Measurements from ENCODE around the gene RAPGEF5. TPM values are rescaled to one million over a fixed set of nuclear protein-coding genes. Genes with fewer than 3 reads are reported as not detected.
A peak's percentile ranks its signal among the peaks of the same experiment; 100 is the strongest.

Gene RAPGEF5
- total RNA-seq, 1 experiment from 2014 or later = 5.6 TPM

GRCh38 chr7:22355620-22356009, 1.3 kb downstream of the RAPGEF5 start:
- BruUV-seq (replicated peaks) = no TSS peak
- H3K79me2 ChIP-seq (ENCODE audit: low read length) = peaks cover 45% of the 10 kb centered on the region
- H2AFZ ChIP-seq (ENCODE audit: low read length) = peak overlapping the region; percentile 71; the same call in 1 of the 2 replicates
- peaks cover 38% of the 10 kb centered on the region for H3K4me1 ChIP-seq (ENCODE audit: insufficient read depth, low read length)
- H3K4me3 ChIP-seq (ENCODE audit: low read length) = peak overlapping the region; percentile 74
- H3K9me2 ChIP-seq (replicated peaks; ENCODE audit: low read length) = no peaks in the 10 kb centered on the region
- no peaks in the 10 kb centered on the region for H3K36me3 ChIP-seq (ENCODE audit: low read depth, low read length)
- no peaks in the 10 kb centered on the region for H3F3A ChIP-seq (ENCODE audit: low read length, unreplicated experiment)
- no peak for ATAC-seq
- H3K4me2 ChIP-seq (ENCODE audit: low read length) = peak overlapping the region; percentile 96
- TF ChIP-seq CTCF (conservative IDR thresholded peaks at IDR 0.05; ENCODE audit: low read depth, low read length) (no peak), EZH2phosphoT487 (IDR thresholded peaks at IDR 0.05; ENCODE audit: borderline replicate concordance, low read length) (no peak), EZH2 (IDR thresholded peaks at IDR 0.05; ENCODE audit: low read length, unreplicated experiment) (no peak)
- 0 out of 2 replicates have a peak overlapping the region, but pooled peaks have one; percentile 24 for H3K9ac ChIP-seq (ENCODE audit: low read length)
- no peaks in the 10 kb centered on the region for H3K9me3 ChIP-seq (ENCODE audit: low read length)
- H4K20me1 ChIP-seq (ENCODE audit: low read length) = peaks cover 7% of the 10 kb centered on the region; the same call in 1 of the 2 replicates
- intact Hi-C loops (cut with micrococcal nuclease) = loop anchor here (2.0 kb wide), 2 partner anchors 45 to 87 kb away; no protein-coding TSS in a partner anchor
- DNase-seq = no peak
- ChIA-PET POLR2A (ENCODE audit: unreplicated experiment) (interaction anchor here (0.8 kb wide), 1 partner anchor 21 kb away, joined by 3 read pairs; no protein-coding TSS in a partner anchor), CTCF (no interaction called here)
- H3K27me3 ChIP-seq (ENCODE audit: low read length) = no peaks in the 10 kb centered on the region
- H3K27ac ChIP-seq (ENCODE audit: low read length) = no peak overlapping the region

- no peak for TF ChIP-seq CTCF (conservative IDR thresholded peaks at IDR 0.05; ENCODE audit: low read depth, low read length)
- TF ChIP-seq EZH2phosphoT487 (IDR thresholded peaks at IDR 0.05; ENCODE audit: borderline replicate concordance, low read length) = no peak
- Histone ChIP-seq H3K9ac (ENCODE audit: low read length) (no peak overlapping the region), H2AFZ (ENCODE audit: low read length) (no peak overlapping the region), H3K4me2 (ENCODE audit: low read length) (no peak overlapping the region), H3F3A (ENCODE audit: low read length, unreplicated experiment) (no peaks in the 10 kb centered on the region), H4K20me1 (ENCODE audit: low read length) (peaks cover 7% of the 10 kb centered on the region; the same call in 1 of the 2 replicates), H3K9me3 (ENCODE audit: low read length) (no peaks in the 10 kb centered on the region), H3K36me3 (ENCODE audit: low read depth, low read length) (no peaks in the 10 kb centered on the region), H3K79me2 (ENCODE audit: low read length) (peaks cover 55% of the 10 kb centered on the region), H3K27ac (ENCODE audit: low read length) (no peak overlapping the region), H3K4me3 (ENCODE audit: low read length) (no peak overlapping the region), H3K4me1 (ENCODE audit: insufficient read depth, low read length) (peaks cover 45% of the 10 kb centered on the region), H3K27me3 (ENCODE audit: low read length) (no peaks in the 10 kb centered on the region), H3K9me2 (replicated peaks; ENCODE audit: low read length) (no peaks in the 10 kb centered on the region)
- ATAC-seq = no peak
- ChIA-PET POLR2A (ENCODE audit: unreplicated experiment) (no interaction called here), CTCF (no interaction called here)
- DNase-seq = no peak
- intact Hi-C loops (cut with micrococcal nuclease) = loop anchor here (5.0 kb wide), 1 partner anchor 242 kb away; no protein-coding TSS in a partner anchor
- BruUV-seq (replicated peaks) = no TSS peak
Measured at GRCh38 chr7:22354462-22354861, 2.5 kb downstream of the RAPGEF5 start.

- no peak overlapping the region for H3K27ac ChIP-seq (ENCODE audit: low read length)
- intact Hi-C loops (cut with micrococcal nuclease) = loop anchor here (5.0 kb wide), 1 partner anchor 241 kb away; no protein-coding TSS in a partner anchor
- no peak overlapping the region for H3K9ac ChIP-seq (ENCODE audit: low read length)
- H3K4me3 ChIP-seq (ENCODE audit: low read length) = no peak overlapping the region
- no peaks in the 10 kb centered on the region for H3K27me3 ChIP-seq (ENCODE audit: low read length)
- no TSS peak for BruUV-seq (replicated peaks)
- no peaks in the 10 kb centered on the region for H3K9me2 ChIP-seq (replicated peaks; ENCODE audit: low read length)
- TF ChIP-seq EZH2 (IDR thresholded peaks at IDR 0.05; ENCODE audit: low read length, unreplicated experiment) (no peak), CTCF (conservative IDR thresholded peaks at IDR 0.05; ENCODE audit: low read depth, low read length) (no peak), EZH2phosphoT487 (IDR thresholded peaks at IDR 0.05; ENCODE audit: borderline replicate concordance, low read length) (no peak)
- H3K79me2 ChIP-seq (ENCODE audit: low read length) = peaks cover 62% of the 10 kb centered on the region
- H3F3A ChIP-seq (ENCODE audit: low read length, unreplicated experiment) = no peaks in the 10 kb centered on the region
- no peak overlapping the region for H3K4me2 ChIP-seq (ENCODE audit: low read length)
- CTCF ChIA-PET = no interaction called here
- H4K20me1 ChIP-seq (ENCODE audit: low read length) = peaks cover 7% of the 10 kb centered on the region; the same call in 1 of the 2 replicates
- H3K9me3 ChIP-seq (ENCODE audit: low read length) = no peaks in the 10 kb centered on the region
- DNase-seq = no peak
- no peak for ATAC-seq
- POLR2A ChIA-PET (ENCODE audit: unreplicated experiment) = interaction anchor here (0.7 kb wide), 1 partner anchor 41 kb away, joined by 6 read pairs; no protein-coding TSS in a partner anchor
- no peak overlapping the region for H2AFZ ChIP-seq (ENCODE audit: low read length)
- H3K4me1 ChIP-seq (ENCODE audit: insufficient read depth, low read length) = peaks cover 46% of the 10 kb centered on the region
- H3K36me3 ChIP-seq (ENCODE audit: low read depth, low read length) = no peaks in the 10 kb centered on the region
Measured at GRCh38 chr7:22352887-22353286, 4.1 kb downstream of the RAPGEF5 start.

All from PC-3 (cell line).